ENCODE results near the gene MEIG1.

GRCh38 chr10:14967897-14968296, 8.7 kb downstream of the MEIG1 start:
- TF ChIP-seq CTCF (IDR thresholded peaks at IDR 0.05) (no peak), POLR2AphosphoS5 (IDR thresholded peaks at IDR 0.05) (no peak)
